GM20000 (cell line): Measurements from ENCODE around the gene CELF2.

Experiments used
- DNase-seq: peaks from one replicate; pipeline ENCODE4 v3.0.0; 2012; ENCODE audit warnings: low spot score
- CTCF ChIP-seq: IDR thresholded peaks from 2 replicates; pipeline ENCODE4 v1.5.1; 2012; ENCODE audit warnings: mild to moderate bottlenecking, control low read depth; ENCODE audit errors: extremely low read depth, missing control alignments

Gene CELF2

GRCh38 chr10:11081408-11081807 is 63.7 kb downstream of the CELF2 start:
- TF ChIP-seq CTCF = no peak
- DNase-seq = no peak

GRCh38 chr10:11082526-11082925 is 64.9 kb downstream of the CELF2 start:
- no peak for TF ChIP-seq CTCF
- no peak for DNase-seq

- TF ChIP-seq CTCF = no peak
- no peak for DNase-seq
These were observed 65.4 kb downstream of the CELF2 start for GRCh38 chr10:11083051-11083450.

- TF ChIP-seq CTCF = no peak
- DNase-seq = no peak
These were observed 67.9 kb downstream of the CELF2 start for GRCh38 chr10:11085545-11085944.

- no peak for TF ChIP-seq CTCF
- no peak for DNase-seq
These were observed 68.6 kb downstream of the CELF2 start for GRCh38 chr10:11086177-11086840.

- no peak for DNase-seq
- TF ChIP-seq CTCF = no peak
These were observed 69.7 kb downstream of the CELF2 start for GRCh38 chr10:11087372-11087771.

- TF ChIP-seq CTCF = no peak
- DNase-seq = no peak
These were observed 71.0 kb downstream of the CELF2 start for GRCh38 chr10:11088709-11089108.
